ENCODE results near the gene LOXHD1. TPM values are rescaled to one million over a fixed set of nuclear protein-coding genes. Genes with fewer than 3 reads are reported as not detected.

The LOXHD1 gene
- total and polyA plus RNA-seq, 2 of the 13 experiments (the other 11 are each of a cell fraction or from before 2014, with no cell fraction given): not detected

DNA sequence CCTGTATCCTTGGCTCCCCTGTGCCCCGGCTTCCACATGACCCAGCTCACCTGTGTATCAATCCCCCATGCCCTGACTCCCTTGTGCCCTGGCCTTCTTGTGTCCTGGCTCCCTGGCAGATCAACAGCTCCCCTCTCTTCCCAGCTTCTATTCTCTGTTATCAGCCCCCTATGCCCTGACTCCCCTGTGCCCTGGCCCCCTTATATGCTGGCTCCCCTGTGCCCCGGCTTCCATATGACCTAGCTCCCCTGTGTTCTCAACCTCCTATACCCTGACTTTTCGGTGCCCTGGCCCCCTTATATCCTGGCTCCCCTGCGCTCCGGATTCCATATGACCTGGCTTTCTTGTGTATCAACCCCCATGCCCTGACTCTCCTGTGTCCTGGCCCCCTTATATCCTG lies 209.2 kb downstream of the LOXHD1 start (continued):
- TF ChIP-seq, protein P1, sequence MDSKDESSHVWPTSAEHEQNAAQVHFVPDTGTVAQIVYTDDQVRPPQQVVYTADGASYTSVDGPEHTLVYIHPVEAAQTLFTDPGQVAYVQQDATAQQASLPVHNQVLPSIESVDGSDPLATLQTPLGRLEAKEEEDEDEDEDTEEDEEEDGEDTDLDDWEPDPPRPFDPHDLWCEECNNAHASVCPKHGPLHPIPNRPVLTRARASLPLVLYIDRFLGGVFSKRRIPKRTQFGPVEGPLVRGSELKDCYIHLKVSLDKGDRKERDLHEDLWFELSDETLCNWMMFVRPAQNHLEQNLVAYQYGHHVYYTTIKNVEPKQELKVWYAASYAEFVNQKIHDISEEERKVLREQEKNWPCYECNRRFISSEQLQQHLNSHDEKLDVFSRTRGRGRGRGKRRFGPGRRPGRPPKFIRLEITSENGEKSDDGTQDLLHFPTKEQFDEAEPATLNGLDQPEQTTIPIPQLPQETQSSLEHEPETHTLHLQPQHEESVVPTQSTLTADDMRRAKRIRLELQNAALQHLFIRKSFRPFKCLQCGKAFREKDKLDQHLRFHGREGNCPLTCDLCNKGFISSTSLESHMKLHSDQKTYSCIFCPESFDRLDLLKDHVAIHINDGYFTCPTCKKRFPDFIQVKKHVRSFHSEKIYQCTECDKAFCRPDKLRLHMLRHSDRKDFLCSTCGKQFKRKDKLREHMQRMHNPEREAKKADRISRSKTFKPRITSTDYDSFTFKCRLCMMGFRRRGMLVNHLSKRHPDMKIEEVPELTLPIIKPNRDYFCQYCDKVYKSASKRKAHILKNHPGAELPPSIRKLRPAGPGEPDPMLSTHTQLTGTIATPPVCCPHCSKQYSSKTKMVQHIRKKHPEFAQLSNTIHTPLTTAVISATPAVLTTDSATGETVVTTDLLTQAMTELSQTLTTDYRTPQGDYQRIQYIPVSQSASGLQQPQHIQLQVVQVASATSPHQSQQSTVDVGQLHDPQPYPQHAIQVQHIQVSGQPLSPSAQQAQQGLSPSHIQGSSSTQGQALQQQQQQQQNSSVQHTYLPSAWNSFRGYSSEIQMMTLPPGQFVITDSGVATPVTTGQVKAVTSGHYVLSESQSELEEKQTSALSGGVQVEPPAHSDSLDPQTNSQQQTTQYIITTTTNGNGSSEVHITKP (CRISPR knock-in tag; IDR thresholded peaks at IDR 0.05; ENCODE audit: low read depth): no peak

DNA sequence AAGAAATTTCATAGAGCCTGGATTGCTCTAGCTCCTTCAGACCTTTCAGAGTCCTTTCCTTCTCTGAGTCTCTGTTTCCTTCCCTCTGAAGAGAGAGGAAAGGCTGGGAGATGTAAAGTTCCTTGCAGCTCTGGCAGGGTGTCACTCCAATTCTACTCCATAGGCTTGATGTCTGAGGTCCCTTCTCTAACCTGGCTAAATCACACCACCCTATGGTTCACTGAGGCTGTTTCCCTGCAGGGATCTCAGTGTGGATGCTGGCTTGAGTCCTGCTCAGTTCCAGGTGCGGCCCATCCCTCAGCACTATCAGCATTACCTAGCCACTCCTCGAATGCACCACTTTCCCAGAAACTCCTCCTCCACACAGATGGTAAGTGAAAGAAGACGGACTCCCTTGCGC lies 209.7 kb downstream of the LOXHD1 start:
- FAIRE-seq: no peak
- Histone ChIP-seq H3K9me3 (ENCODE audit: low read length) (no peaks in the 10 kb centered on the region), H3K4me1 (ENCODE audit: insufficient read depth, low read length) (no peaks in the 10 kb centered on the region), H3K27me3 (ENCODE audit: control insufficient read depth in 1 of 2, insufficient read depth in 2 of 2, low read length in 2 of 2) (no peaks in the 10 kb centered on the region), H3K36me3 (replicated peaks in 1 of 2; ENCODE audit: control insufficient read depth in 1 of 2, insufficient read depth in 2 of 2, low read length in 2 of 2) (no peaks in the 10 kb centered on the region), H3K9ac (ENCODE audit: insufficient read depth, low read depth, low read length) (no peak overlapping the region), H2AFZ (ENCODE audit: low read length) (no peak overlapping the region), H3K79me2 (ENCODE audit: insufficient read depth, low read length) (no peaks in the 10 kb centered on the region), H3K4me3 (replicated peaks in 1 of 3; ENCODE audit: insufficient read depth in 1 of 3, low read depth in 2 of 3, low read length in 3 of 3) (no peak overlapping the region), H4K20me1 (ENCODE audit: insufficient read depth, low read length) (no peaks in the 10 kb centered on the region), H3K27ac (ENCODE audit: extremely low read length, insufficient read depth, low read length) (no peak overlapping the region), H3K4me2 (ENCODE audit: low read depth, low read length) (no peak overlapping the region)
- 28% methylated on average over 4 of the region's 4 CpGs for WGBS (ENCODE audit: low lambda C conversion rate)
- intact Hi-C loops (cut with micrococcal nuclease; ENCODE audit: unreplicated experiment): no loop called here
- ATAC-seq: no peak
- BruUV-seq (replicated peaks): no TSS peak
- CTCF ChIA-PET (ENCODE audit: low intra/inter-chr PET ratio, low total read pairs): no interaction called here
- in situ Hi-C loops (cut with HindIII; ENCODE audit: extremely low pct_ligation_motif_present, low pct_unique_long_range_greater_than_20kb): no loop called here
- DNase-seq (ENCODE audit: low spot score): no peak
- POLR2A ChIA-PET: no interaction called here
- TF ChIP-seq NFIB (CRISPR knock-in tag; IDR thresholded peaks at IDR 0.05; ENCODE audit: borderline replicate concordance): no peak
- TF ChIP-seq, protein P2, sequence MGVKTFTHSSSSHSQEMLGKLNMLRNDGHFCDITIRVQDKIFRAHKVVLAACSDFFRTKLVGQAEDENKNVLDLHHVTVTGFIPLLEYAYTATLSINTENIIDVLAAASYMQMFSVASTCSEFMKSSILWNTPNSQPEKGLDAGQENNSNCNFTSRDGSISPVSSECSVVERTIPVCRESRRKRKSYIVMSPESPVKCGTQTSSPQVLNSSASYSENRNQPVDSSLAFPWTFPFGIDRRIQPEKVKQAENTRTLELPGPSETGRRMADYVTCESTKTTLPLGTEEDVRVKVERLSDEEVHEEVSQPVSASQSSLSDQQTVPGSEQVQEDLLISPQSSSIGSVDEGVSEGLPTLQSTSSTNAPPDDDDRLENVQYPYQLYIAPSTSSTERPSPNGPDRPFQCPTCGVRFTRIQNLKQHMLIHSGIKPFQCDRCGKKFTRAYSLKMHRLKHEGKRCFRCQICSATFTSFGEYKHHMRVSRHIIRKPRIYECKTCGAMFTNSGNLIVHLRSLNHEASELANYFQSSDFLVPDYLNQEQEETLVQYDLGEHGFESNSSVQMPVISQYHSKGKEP (CRISPR knock-in tag; IDR thresholded peaks at IDR 0.05): no peak
- no peak for TF ChIP-seq IRX3 (CRISPR knock-in tag; IDR thresholded peaks at IDR 0.05; ENCODE audit: borderline replicate concordance, low read depth)
- TF ChIP-seq PITX1 (CRISPR knock-in tag; IDR thresholded peaks at IDR 0.05): no peak
- TF ChIP-seq, protein P3, sequence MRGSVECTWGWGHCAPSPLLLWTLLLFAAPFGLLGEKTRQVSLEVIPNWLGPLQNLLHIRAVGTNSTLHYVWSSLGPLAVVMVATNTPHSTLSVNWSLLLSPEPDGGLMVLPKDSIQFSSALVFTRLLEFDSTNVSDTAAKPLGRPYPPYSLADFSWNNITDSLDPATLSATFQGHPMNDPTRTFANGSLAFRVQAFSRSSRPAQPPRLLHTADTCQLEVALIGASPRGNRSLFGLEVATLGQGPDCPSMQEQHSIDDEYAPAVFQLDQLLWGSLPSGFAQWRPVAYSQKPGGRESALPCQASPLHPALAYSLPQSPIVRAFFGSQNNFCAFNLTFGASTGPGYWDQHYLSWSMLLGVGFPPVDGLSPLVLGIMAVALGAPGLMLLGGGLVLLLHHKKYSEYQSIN (CRISPR knock-in tag; IDR thresholded peaks at IDR 0.05; ENCODE audit: borderline replicate concordance): no peak
- TF ChIP-seq, protein P1 (CRISPR knock-in tag; IDR thresholded peaks at IDR 0.05; ENCODE audit: low read depth): no peak
- no peak for TF ChIP-seq ARNTL (CRISPR knock-in tag; IDR thresholded peaks at IDR 0.05)
- no peak for TF ChIP-seq MATR3 (CRISPR knock-in tag; IDR thresholded peaks at IDR 0.05)
- TF ChIP-seq ZNF619 (CRISPR knock-in tag; IDR thresholded peaks at IDR 0.05): no peak
- TF ChIP-seq ZNF235 (CRISPR knock-in tag; IDR thresholded peaks at IDR 0.05; ENCODE audit: borderline replicate concordance): no peak
- no peak for TF ChIP-seq YY1 (IDR thresholded peaks at IDR 0.05; ENCODE audit: insufficient read depth, insufficient replicate concordance, low read depth, low read length)
